HepG2 (cell line): ENCODE measurements around the gene EYA2. TPM values are rescaled to one million over a fixed set of nuclear protein-coding genes. Genes with fewer than 3 reads are reported as not detected.

Source experiments
- AFF4 ChIP-seq: sonication (generic); formaldehyde crosslinking; IDR thresholded peaks from 2 replicates; pipeline ENCODE4 v1.4.0; 2020; ENCODE audit warnings: missing genetic modification reagents
- AHR ChIP-seq: IDR thresholded peaks from 2 replicates; pipeline ENCODE4 v1.6.1; 2018; ENCODE audit warnings: missing genetic modification reagents, missing compliant biosample characterization
- AKAP8 ChIP-seq: sonication (generic); formaldehyde crosslinking; IDR thresholded peaks from 2 replicates; pipeline ENCODE4 v1.5.1; 2020; ENCODE audit warnings: mild to moderate bottlenecking, missing genetic modification reagents
- ATF7 ChIP-seq, 2 experiments: fragments of 450-650 bp in 1 of 2; sonication (generic) in 1 of 2; formaldehyde crosslinking in 1 of 2; IDR thresholded peaks; 2 replicates each; pipeline versions ENCODE4 v1.4.0 to v1.6.1; 2016 to 2020; ENCODE audit warnings: antibody characterized with exemption in 1 of 2, mild to moderate bottlenecking in 1 of 2, missing genetic modification reagents in 1 of 2
- BCL6 ChIP-seq: IDR thresholded peaks from 2 replicates; pipeline ENCODE4 v1.6.1; 2016; ENCODE audit warnings: missing genetic modification reagents, missing compliant biosample characterization
- DNMT1 ChIP-seq: sonication (generic); formaldehyde crosslinking; IDR thresholded peaks from 2 replicates; pipeline ENCODE4 v1.5.1; 2020; ENCODE audit warnings: mild to moderate bottlenecking, missing genetic modification reagents
- GATAD2A ChIP-seq: IDR thresholded peaks from 2 replicates; pipeline ENCODE4 v1.6.1; 2016
- HDAC1 ChIP-seq: sonication (generic); formaldehyde crosslinking; IDR thresholded peaks from 2 replicates; pipeline ENCODE4 v1.5.1; 2020; ENCODE audit warnings: mild to moderate bottlenecking, missing genetic modification reagents
- HMGA1 ChIP-seq: sonication (generic); formaldehyde crosslinking; conservative IDR thresholded peaks from 2 replicates; pipeline ENCODE4 v1.4.0; 2020; ENCODE audit warnings: missing genetic modification reagents
- KMT2A ChIP-seq: sonication (generic); formaldehyde crosslinking; IDR thresholded peaks from 2 replicates; pipeline ENCODE4 v1.4.0; 2020; ENCODE audit warnings: missing genetic modification reagents
- NCOA1 ChIP-seq: sonication (generic); formaldehyde crosslinking; IDR thresholded peaks from 2 replicates; pipeline ENCODE4 v1.9.0; 2021; ENCODE audit warnings: missing genetic modification reagents
- NFYC ChIP-seq: IDR thresholded peaks from 2 replicates; pipeline ENCODE4 v1.6.1; 2016; ENCODE audit warnings: missing genetic modification reagents, missing compliant biosample characterization
- NR2F2 ChIP-seq: IDR thresholded peaks from 2 replicates; pipeline ENCODE4 v1.6.1; 2012; ENCODE audit warnings: low read depth, inconsistent platforms, borderline replicate concordance
- NR2F6 ChIP-seq, 2 experiments: IDR thresholded peaks; 2 replicates each; pipeline ENCODE4 v1.6.1; 2016; ENCODE audit warnings: antibody characterized with exemption in 1 of 2, mild to moderate bottlenecking in 1 of 2
- PHF5A ChIP-seq: IDR thresholded peaks from one replicate; pipeline ENCODE4 v1.6.1; 2018; ENCODE audit warnings: low read depth, missing genetic modification reagents; ENCODE audit not compliant: unreplicated experiment
- SMYD3 ChIP-seq: sonication (generic); formaldehyde crosslinking; IDR thresholded peaks from 2 replicates; pipeline ENCODE4 v1.8.1; 2023; ENCODE audit warnings: mild to moderate bottlenecking, missing genetic modification reagents
- STAT5B ChIP-seq: sonication (generic); formaldehyde crosslinking; IDR thresholded peaks from 2 replicates; pipeline ENCODE4 v1.4.0; 2020; ENCODE audit warnings: missing genetic modification reagents
- YEATS2 ChIP-seq: sonication (generic); formaldehyde crosslinking; IDR thresholded peaks from 2 replicates; pipeline ENCODE4 v1.4.0; 2020; ENCODE audit warnings: missing genetic modification reagents, borderline replicate concordance
- ZBTB38 ChIP-seq: sonication (generic); formaldehyde crosslinking; IDR thresholded peaks from 2 replicates; pipeline ENCODE4 v1.5.1; 2020; ENCODE audit warnings: mild to moderate bottlenecking, missing genetic modification reagents
- ZFAT ChIP-seq: sonication (generic); formaldehyde crosslinking; conservative IDR thresholded peaks from 2 replicates; pipeline ENCODE4 v1.8.1; 2023; ENCODE audit warnings: missing genetic modification reagents, inconsistent platforms
- ZNF138 ChIP-seq: sonication (generic); formaldehyde crosslinking; IDR thresholded peaks from 2 replicates; pipeline ENCODE4 v1.5.0; 2020; ENCODE audit warnings: mild to moderate bottlenecking, low read depth, missing genetic modification reagents
- ZNF160 ChIP-seq: sonication (generic); formaldehyde crosslinking; IDR thresholded peaks from 2 replicates; pipeline ENCODE4 v1.8.0; 2022; ENCODE audit warnings: mild to moderate bottlenecking, inconsistent platforms, missing genetic modification reagents
- ZNF275 ChIP-seq: sonication (generic); formaldehyde crosslinking; IDR thresholded peaks from 2 replicates; pipeline ENCODE4 v1.8.0; 2022; ENCODE audit warnings: missing genetic modification reagents, mild to moderate bottlenecking, inconsistent platforms, borderline replicate concordance
- ZNF296 ChIP-seq: sonication (generic); formaldehyde crosslinking; conservative IDR thresholded peaks from 2 replicates; pipeline ENCODE4 v1.5.0; 2020; ENCODE audit warnings: mild to moderate bottlenecking, missing genetic modification reagents
- ZNF660 ChIP-seq: sonication (generic); formaldehyde crosslinking; IDR thresholded peaks from 2 replicates; pipeline ENCODE4 v1.5.1; 2020; ENCODE audit warnings: mild to moderate bottlenecking, low read depth, missing genetic modification reagents, borderline replicate concordance
- ZNF773 ChIP-seq: sonication (generic); formaldehyde crosslinking; IDR thresholded peaks from 2 replicates; pipeline ENCODE4 v1.4.0; 2020; ENCODE audit warnings: missing genetic modification reagents, borderline replicate concordance
- ZNF792 ChIP-seq: IDR thresholded peaks from 2 replicates; pipeline ENCODE4 v1.6.1; 2016
- polyA plus RNA-seq, 8 experiments: library from polyadenylated mRNA; depleted of rRNA in 3 of 8; stranded (reverse) in 7 of 8; unstranded in 1 of 8; fragments of >200 nt; fragmentation: Illumina TruSeq in 4 of 8; extraction: Trizol in 4 of 8; gene quantifications; 2 replicates each; pipeline versions ENCODE4 v1.2.1 to v1.2.3, GENCODE V29; 2011 to 2016; ENCODE audit warnings: low read depth in 4 of 8, missing spikeins in 1 of 8, mixed read lengths in 1 of 8; ENCODE audit not compliant: insufficient read depth in 1 of 8
- total RNA-seq, 5 experiments: library from RNA; depleted of rRNA; stranded (reverse); fragments of >200 nt; fragmentation: Illumina TruSeq; extraction: Trizol; gene quantifications; 2 replicates each; pipeline ENCODE4 v1.2.3, GENCODE V29; 2016; ENCODE audit warnings: low read depth in 1 of 5

The EYA2 gene
- total and polyA plus RNA-seq, 2 of the 13 experiments (the other 11 are each of a cell fraction or from before 2014, with no cell fraction given), result not detected

GRCh38 chr20:47202733-47203667 is 308.4 kb downstream of the EYA2 start (continued):
- TF ChIP-seq YEATS2 (CRISPR knock-in tag), result no peak; the same call in 1 of the 2 replicates
- TF ChIP-seq HDAC1, result peak; percentile 58; the same call in 1 of the 2 replicates
- no peak for TF ChIP-seq PHF5A
- peak; percentile 72; the same call in 1 of the 2 replicates for TF ChIP-seq GATAD2A
- peak; percentile 75 for TF ChIP-seq NFYC (CRISPR knock-in tag)
- TF ChIP-seq ATF7 (IDR thresholded peaks at IDR 0.05), result no peak
- TF ChIP-seq ATF7 (CRISPR knock-in tag; IDR thresholded peaks at IDR 0.05), result no peak
- 0 out of 2 replicates have a peak, but pooled peaks have one; percentile 33 for TF ChIP-seq HMGA1
- peak; percentile 19; the same call in 1 of the 2 replicates for TF ChIP-seq NR2F2
- TF ChIP-seq ZBTB38 (CRISPR knock-in tag), result 0 out of 2 replicates have a peak, but pooled peaks have one; percentile 12
- no peak for TF ChIP-seq ZNF138 (CRISPR knock-in tag)
- TF ChIP-seq AFF4, result no peak
- no peak for TF ChIP-seq SMYD3 (CRISPR knock-in tag)
- 0 out of 2 replicates have a peak, but pooled peaks have one; percentile 18 for TF ChIP-seq NCOA1 (CRISPR knock-in tag)
- TF ChIP-seq ZNF296 (CRISPR knock-in tag), result 0 out of 2 replicates have a peak, but pooled peaks have one; percentile 1
- no peak for TF ChIP-seq AHR (CRISPR knock-in tag)
- TF ChIP-seq KMT2A (CRISPR knock-in tag), result peak; percentile 35; the same call in 1 of the 2 replicates
- no peak for TF ChIP-seq AKAP8 (CRISPR knock-in tag)
- TF ChIP-seq ZNF160 (CRISPR knock-in tag), result no peak
- TF ChIP-seq ZNF792, result peak; percentile 54; the same call in 1 of the 2 replicates
- peak; percentile 17; the same call in 1 of the 2 replicates for TF ChIP-seq ZNF773 (CRISPR knock-in tag)
- peak; percentile 73; the same call in 1 of the 2 replicates for TF ChIP-seq DNMT1 (CRISPR knock-in tag)
- no peak for TF ChIP-seq ZNF660 (CRISPR knock-in tag)
- TF ChIP-seq NR2F6 (IDR thresholded peaks at IDR 0.05), result no peak
- TF ChIP-seq NR2F6 (CRISPR knock-in tag; IDR thresholded peaks at IDR 0.05), result no peak; the same call in 1 of the 2 replicates
- TF ChIP-seq ZNF275 (CRISPR knock-in tag), result no peak
- no peak; the same call in 1 of the 2 replicates for TF ChIP-seq BCL6 (CRISPR knock-in tag)
- TF ChIP-seq ZFAT, result no peak
- TF ChIP-seq STAT5B (CRISPR knock-in tag), result no peak
